ENCODE results near the gene IPO11. TPM values are rescaled to one million over a fixed set of nuclear protein-coding genes. Genes with fewer than 3 reads are reported as not detected.

Gene IPO11
- total and polyA plus RNA-seq, 3 experiments from 2014 or later = 9.9 to 74.7 (median 70.0) TPM

- POLR2A ChIA-PET = no interaction called here
- Mint-ChIP-seq H3K4me3 (no peak overlapping the region), H3K9me3 (no peaks in the 10 kb centered on the region), H3K27me3 (no peaks in the 10 kb centered on the region), H3K4me1 (peaks cover 0 to 16% (median 4%) of the 10 kb centered on the region in 3 donors), H3K27ac (no peak overlapping the region), H3K36me3 (peaks cover 0 to 17% (median 0%) of the 10 kb centered on the region in 3 donors)
- peak in 2 of 5 donors; percentile 11 to 16 for DNase-seq
- no peak overlapping the region for H3K27ac ChIP-seq (ENCODE audit: low read depth, low read length)
- no peaks in the 10 kb centered on the region for H3K4me1 ChIP-seq (ENCODE audit: insufficient read depth, low read length)
- CTCF ChIA-PET = interaction anchor here (0.8 to 2.4 kb wide), 7 partner anchors 8 to 45 kb away, joined by 3 to 8 read pairs (median 4); no protein-coding TSS in a partner anchor
- no peaks in the 10 kb centered on the region for H3K9me3 ChIP-seq (ENCODE audit: low read length)
- H3K27me3 ChIP-seq (ENCODE audit: insufficient read depth, low read length, poor library complexity, severe bottlenecking) = no peaks in the 10 kb centered on the region
- H3K36me3 ChIP-seq (ENCODE audit: insufficient read depth, low read length) = no peaks in the 10 kb centered on the region
- no peak overlapping the region for H3K4me3 ChIP-seq (ENCODE audit: low read length)
Measured at GRCh38 chr5:62460578-62460983, 48.0 kb downstream of the IPO11 start.

GRCh38 chr5:62461561-62461960 lies 49.0 kb downstream of the IPO11 start:
- Histone ChIP-seq H3K36me3 (ENCODE audit: insufficient read depth, low read length) (no peaks in the 10 kb centered on the region), H3K4me3 (ENCODE audit: low read length) (no peak overlapping the region), H3K27ac (ENCODE audit: low read depth, low read length) (no peak overlapping the region), H3K9me3 (ENCODE audit: low read length) (no peaks in the 10 kb centered on the region), H3K4me1 (ENCODE audit: insufficient read depth, low read length) (no peaks in the 10 kb centered on the region), H3K27me3 (ENCODE audit: insufficient read depth, low read length, poor library complexity, severe bottlenecking) (no peaks in the 10 kb centered on the region)
- Mint-ChIP-seq H3K4me3 (no peak overlapping the region), H3K9me3 (no peaks in the 10 kb centered on the region), H3K27me3 (no peaks in the 10 kb centered on the region), H3K36me3 (peaks cover 0 to 14% (median 0%) of the 10 kb centered on the region in 3 donors), H3K27ac (no peak overlapping the region), H3K4me1 (peaks cover 0 to 21% (median 4%) of the 10 kb centered on the region in 3 donors)
- POLR2A ChIA-PET = no interaction called here
- CTCF ChIA-PET = no interaction called here
- DNase-seq = no peak

GRCh38 chr5:62465985-62466925 lies 53.7 kb downstream of the IPO11 start:
- H3K27me3 Mint-ChIP-seq = no peaks in the 10 kb centered on the region
- H3K4me1 Mint-ChIP-seq = peaks cover 0 to 13% (median 2%) of the 10 kb centered on the region in 3 donors
- Histone ChIP-seq H3K9me3 (ENCODE audit: low read length) (no peaks in the 10 kb centered on the region), H3K36me3 (ENCODE audit: insufficient read depth, low read length) (peaks cover 11% of the 10 kb centered on the region), H3K4me1 (ENCODE audit: insufficient read depth, low read length) (no peaks in the 10 kb centered on the region), H3K27ac (ENCODE audit: low read depth, low read length) (no peak overlapping the region), H3K4me3 (ENCODE audit: low read length) (no peak overlapping the region), H3K27me3 (ENCODE audit: insufficient read depth, low read length, poor library complexity, severe bottlenecking) (no peaks in the 10 kb centered on the region)
- H3K9me3 Mint-ChIP-seq = no peaks in the 10 kb centered on the region
- ChIA-PET CTCF (no interaction called here), POLR2A (no interaction called here)
- peaks cover 0 to 40% (median 8%) of the 10 kb centered on the region in 3 donors for H3K36me3 Mint-ChIP-seq
- H3K27ac Mint-ChIP-seq = peak overlapping the region in 3 of 8 donors; percentile 20 to 49 (median 32)
- DNase-seq = no peak
- H3K4me3 Mint-ChIP-seq = no peak overlapping the region

GRCh38 chr5:62473209-62473608 lies 60.6 kb downstream of the IPO11 start:
- Mint-ChIP-seq H3K4me1 (no peaks in the 10 kb centered on the region), H3K9me3 (no peaks in the 10 kb centered on the region), H3K36me3 (peaks cover 0 to 41% (median 9%) of the 10 kb centered on the region in 3 donors), H3K27ac (peak overlapping the region in 1 of 8 donors; percentile 32), H3K4me3 (no peak overlapping the region), H3K27me3 (no peaks in the 10 kb centered on the region)
- peaks cover 4% of the 10 kb centered on the region for H3K36me3 ChIP-seq (ENCODE audit: insufficient read depth, low read length)
- H3K4me1 ChIP-seq (ENCODE audit: insufficient read depth, low read length) = no peaks in the 10 kb centered on the region
- H3K4me3 ChIP-seq (ENCODE audit: low read length) = no peak overlapping the region
- H3K27me3 ChIP-seq (ENCODE audit: insufficient read depth, low read length, poor library complexity, severe bottlenecking) = no peaks in the 10 kb centered on the region
- no peak for DNase-seq
- no peaks in the 10 kb centered on the region for H3K9me3 ChIP-seq (ENCODE audit: low read length)
- POLR2A ChIA-PET = no interaction called here
- no peak overlapping the region for H3K27ac ChIP-seq (ENCODE audit: low read depth, low read length)
- CTCF ChIA-PET = no interaction called here

- ChIA-PET CTCF (interaction anchor here (1.2 to 1.6 kb wide), 2 partner anchors 14 to 19 kb away, joined by 3 to 4 read pairs; no protein-coding TSS in a partner anchor), POLR2A (no interaction called here)
- Mint-ChIP-seq H3K36me3 (peaks cover 5 to 40% (median 13%) of the 10 kb centered on the region in 3 donors), H3K9me3 (no peaks in the 10 kb centered on the region), H3K27me3 (no peaks in the 10 kb centered on the region), H3K4me1 (no peaks in the 10 kb centered on the region), H3K4me3 (no peak overlapping the region), H3K27ac (no peak overlapping the region)
- H3K27me3 ChIP-seq (ENCODE audit: insufficient read depth, low read length, poor library complexity, severe bottlenecking) = no peaks in the 10 kb centered on the region
- peaks cover 4% of the 10 kb centered on the region for H3K36me3 ChIP-seq (ENCODE audit: insufficient read depth, low read length)
- DNase-seq = no peak
- H3K27ac ChIP-seq (ENCODE audit: low read depth, low read length) = no peak overlapping the region
- no peaks in the 10 kb centered on the region for H3K9me3 ChIP-seq (ENCODE audit: low read length)
- no peak overlapping the region for H3K4me3 ChIP-seq (ENCODE audit: low read length)
- H3K4me1 ChIP-seq (ENCODE audit: insufficient read depth, low read length) = no peaks in the 10 kb centered on the region
Measured at GRCh38 chr5:62475072-62475471, 62.5 kb downstream of the IPO11 start.

- Mint-ChIP-seq H3K4me3 (no peak overlapping the region), H3K36me3 (peaks cover 16 to 53% (median 20%) of the 10 kb centered on the region in 3 donors), H3K4me1 (peaks cover 0 to 7% (median 2%) of the 10 kb centered on the region in 3 donors), H3K9me3 (no peaks in the 10 kb centered on the region), H3K27ac (no peak overlapping the region), H3K27me3 (no peaks in the 10 kb centered on the region)
- CTCF ChIA-PET = no interaction called here
- Histone ChIP-seq H3K36me3 (ENCODE audit: insufficient read depth, low read length) (peaks cover 4% of the 10 kb centered on the region), H3K27ac (ENCODE audit: low read depth, low read length) (no peak overlapping the region), H3K9me3 (ENCODE audit: low read length) (no peaks in the 10 kb centered on the region), H3K4me3 (ENCODE audit: low read length) (no peak overlapping the region), H3K27me3 (ENCODE audit: insufficient read depth, low read length, poor library complexity, severe bottlenecking) (no peaks in the 10 kb centered on the region), H3K4me1 (ENCODE audit: insufficient read depth, low read length) (no peaks in the 10 kb centered on the region)
- DNase-seq = no peak
- POLR2A ChIA-PET = no interaction called here
Measured at GRCh38 chr5:62477801-62478200, 65.2 kb downstream of the IPO11 start.

- peaks cover 16 to 69% (median 16%) of the 10 kb centered on the region in 3 donors for H3K36me3 Mint-ChIP-seq
- ChIA-PET POLR2A (no interaction called here), CTCF (no interaction called here)
- Histone ChIP-seq H3K27me3 (ENCODE audit: insufficient read depth, low read length, poor library complexity, severe bottlenecking) (no peaks in the 10 kb centered on the region), H3K4me3 (ENCODE audit: low read length) (no peak overlapping the region), H3K27ac (ENCODE audit: low read depth, low read length) (no peak overlapping the region), H3K36me3 (ENCODE audit: insufficient read depth, low read length) (peaks cover 6% of the 10 kb centered on the region), H3K4me1 (ENCODE audit: insufficient read depth, low read length) (no peaks in the 10 kb centered on the region), H3K9me3 (ENCODE audit: low read length) (no peaks in the 10 kb centered on the region)
- DNase-seq = no peak
- H3K27ac Mint-ChIP-seq = peak overlapping the region in 1 of 8 donors; percentile 40
- peaks cover 0 to 7% (median 2%) of the 10 kb centered on the region in 3 donors for H3K4me1 Mint-ChIP-seq
- H3K4me3 Mint-ChIP-seq = no peak overlapping the region
- no peaks in the 10 kb centered on the region for H3K27me3 Mint-ChIP-seq
- H3K9me3 Mint-ChIP-seq = no peaks in the 10 kb centered on the region
Measured at GRCh38 chr5:62483556-62483955, 71.0 kb downstream of the IPO11 start.

GRCh38 chr5:62486672-62487071 lies 74.1 kb downstream of the IPO11 start:
- Mint-ChIP-seq H3K9me3 (no peaks in the 10 kb centered on the region), H3K27ac (no peak overlapping the region)

More at GRCh38 chr5:62486672-62487071, 74.1 kb downstream of the IPO11 start:
- peaks cover 0 to 61% (median 8%) of the 10 kb centered on the region in 3 donors for H3K36me3 Mint-ChIP-seq
- no peak overlapping the region for H3K4me3 Mint-ChIP-seq
- Histone ChIP-seq H3K4me1 (ENCODE audit: insufficient read depth, low read length) (no peaks in the 10 kb centered on the region), H3K4me3 (ENCODE audit: low read length) (no peak overlapping the region), H3K27ac (ENCODE audit: low read depth, low read length) (no peak overlapping the region), H3K36me3 (ENCODE audit: insufficient read depth, low read length) (peaks cover 6% of the 10 kb centered on the region), H3K27me3 (ENCODE audit: insufficient read depth, low read length, poor library complexity, severe bottlenecking) (no peaks in the 10 kb centered on the region), H3K9me3 (ENCODE audit: low read length) (no peaks in the 10 kb centered on the region)
- POLR2A ChIA-PET = interaction anchor here (1.2 kb wide), 1 partner anchor 74 kb away, joined by 3 read pairs; the partner anchor contains the start of gene IPO11
- CTCF ChIA-PET = no interaction called here
- no peaks in the 10 kb centered on the region for H3K27me3 Mint-ChIP-seq
- peaks cover 0 to 7% (median 0%) of the 10 kb centered on the region in 3 donors for H3K4me1 Mint-ChIP-seq
- DNase-seq = no peak
